HEK293 (cell line): ENCODE results near the gene COL12A1.

ENCODE experiments used
- CTCF ChIA-PET: fragments of 350-600 bp; formaldehyde crosslinking; extraction: SDS; loops from one replicate; lab custom pipeline; 2021; ENCODE audit warnings: antibody characterized with exemption; lab: Yijun Ruan, JAX
- POLR2A ChIA-PET: fragments of 300-600 bp; formaldehyde crosslinking; extraction: SDS; loops from one replicate; lab custom pipeline; 2020; ENCODE audit warnings: antibody characterized with exemption, inconsistent platforms; lab: Yijun Ruan, JAX
- H3K27ac ChIP-seq: fragments of 200-500 bp; sonication (Bioruptor generic); 2 replicates; pipeline ENCODE4 v1.5.1; 2014; ENCODE audit warnings: low read depth, low read length, control low read depth, inconsistent platforms; ENCODE audit errors: extremely low read depth
- H3K36me3 ChIP-seq, 2 experiments: fragments of 200-500 bp in 1 of 2; sonication (Bioruptor generic) in 1 of 2; 1 replicate in 1 of 2; 2 replicates in 1 of 2; pipeline ENCODE4 v1.5.1; 2014 to 2017; ENCODE audit warnings: inconsistent platforms in 2 of 2, low read length in 2 of 2; ENCODE audit not compliant: control insufficient read depth in 2 of 2, insufficient read depth in 1 of 2
- H3K4me1 ChIP-seq: fragments of 200-500 bp; sonication (Bioruptor generic); 2 replicates; pipeline ENCODE4 v1.5.1; 2014; ENCODE audit warnings: mild to moderate bottlenecking, low read length, inconsistent platforms; ENCODE audit not compliant: control insufficient read depth, insufficient read depth
- H3K4me3 ChIP-seq: 2 replicates; pipeline ENCODE4 v1.5.1; 2011; ENCODE audit warnings: low read depth, mild to moderate bottlenecking, control low read depth, low read length, moderate library complexity
- H3K9me3 ChIP-seq: fragments of 200-500 bp; sonication (Bioruptor generic); 2 replicates; pipeline ENCODE4 v1.5.1; 2014; ENCODE audit warnings: low read depth, low read length, inconsistent platforms; ENCODE audit not compliant: control insufficient read depth, insufficient read depth
- GLI2 ChIP-seq: fragments of 450-650 bp; formaldehyde crosslinking; IDR thresholded peaks from 2 replicates; pipeline ENCODE4; 2017; ENCODE audit warnings: missing biosample characterization, missing genetic modification characterization, low read depth, borderline replicate concordance
- GLIS1 ChIP-seq: fragments of 450-650 bp; formaldehyde crosslinking; IDR thresholded peaks from 2 replicates; pipeline ENCODE4 v1.5.1; 2016; ENCODE audit warnings: missing biosample characterization, missing genetic modification characterization
- GLIS2 ChIP-seq: fragments of 450-650 bp; formaldehyde crosslinking; IDR thresholded peaks from 2 replicates; pipeline ENCODE4 v1.5.1; 2016; ENCODE audit warnings: missing biosample characterization, missing genetic modification characterization
- HOXD13 ChIP-seq: sonication (generic); formaldehyde crosslinking; IDR thresholded peaks from 2 replicates; pipeline ENCODE4 v1.8.0; 2022; ENCODE audit warnings: missing genetic modification reagents, borderline replicate concordance
- KLF10 ChIP-seq: fragments of 450-650 bp; IDR thresholded peaks from 2 replicates; pipeline ENCODE4 v1.5.1; 2018; ENCODE audit warnings: missing biosample characterization, mild to moderate bottlenecking, missing genetic modification characterization
- SCRT2 ChIP-seq: fragments of 450-650 bp; formaldehyde crosslinking; IDR thresholded peaks from 2 replicates; pipeline ENCODE4 v1.5.1; 2016; ENCODE audit warnings: missing biosample characterization, missing genetic modification characterization
- SETDB1 ChIP-seq: IDR thresholded peaks from one replicate; pipeline ENCODE4 v1.6.1; 2017; ENCODE audit warnings: mild to moderate bottlenecking, low read length, moderate library complexity, mixed read lengths; ENCODE audit not compliant: insufficient read length
- ZBTB17 ChIP-seq: fragments of 450-650 bp; formaldehyde crosslinking; IDR thresholded peaks from 2 replicates; pipeline ENCODE4 v1.5.1; 2016; ENCODE audit warnings: missing biosample characterization, missing genetic modification characterization
- ZBTB21 ChIP-seq: fragments of 450-650 bp; formaldehyde crosslinking; IDR thresholded peaks from 2 replicates; pipeline ENCODE4 v1.5.1; 2017; ENCODE audit warnings: missing biosample characterization, missing genetic modification characterization
- ZBTB8A ChIP-seq: fragments of 450-650 bp; formaldehyde crosslinking; IDR thresholded peaks from 2 replicates; pipeline ENCODE4 v1.5.1; 2016; ENCODE audit warnings: missing biosample characterization, missing genetic modification characterization
- ZFP41 ChIP-seq: fragments of 450-650 bp; formaldehyde crosslinking; IDR thresholded peaks from 2 replicates; pipeline ENCODE4 v1.5.1; 2016; ENCODE audit warnings: missing biosample characterization, missing genetic modification characterization, borderline replicate concordance
- ZNF146 ChIP-seq: fragments of 450-650 bp; formaldehyde crosslinking; IDR thresholded peaks from 2 replicates; pipeline ENCODE4 v1.5.1; 2016; ENCODE audit warnings: missing biosample characterization, missing genetic modification characterization
- ZNF184 ChIP-seq: fragments of 450-650 bp; IDR thresholded peaks from 2 replicates; pipeline ENCODE4 v1.5.1; 2018; ENCODE audit warnings: missing biosample characterization, mild to moderate bottlenecking, missing genetic modification characterization
- ZNF19 ChIP-seq: fragments of 450-650 bp; formaldehyde crosslinking; IDR thresholded peaks from 2 replicates; pipeline ENCODE4; 2016; ENCODE audit warnings: missing biosample characterization, missing genetic modification characterization, low read depth
- ZNF202 ChIP-seq: fragments of 450-650 bp; formaldehyde crosslinking; IDR thresholded peaks from 2 replicates; pipeline ENCODE4 v1.5.1; 2016; ENCODE audit warnings: missing biosample characterization, missing genetic modification characterization, borderline replicate concordance
- ZNF24 ChIP-seq: fragments of 450-650 bp; formaldehyde crosslinking; IDR thresholded peaks from 2 replicates; pipeline ENCODE4 v1.5.1; 2016; ENCODE audit warnings: missing biosample characterization, missing genetic modification characterization
- ZNF292 ChIP-seq: fragments of 450-650 bp; formaldehyde crosslinking; IDR thresholded peaks from 2 replicates; pipeline ENCODE4 v1.5.1; 2016; ENCODE audit warnings: low read depth, missing biosample characterization, missing genetic modification characterization, borderline replicate concordance
- ZNF366 ChIP-seq: fragments of 450-650 bp; formaldehyde crosslinking; conservative IDR thresholded peaks from 2 replicates; pipeline ENCODE4 v1.5.1; 2016; ENCODE audit warnings: missing biosample characterization, missing genetic modification characterization
- ZNF391 ChIP-seq: fragments of 450-650 bp; formaldehyde crosslinking; IDR thresholded peaks from 2 replicates; pipeline ENCODE4 v1.5.1; 2016; ENCODE audit warnings: low read depth, missing biosample characterization, missing genetic modification characterization, borderline replicate concordance
- ZNF473 ChIP-seq: fragments of 450-650 bp; formaldehyde crosslinking; IDR thresholded peaks from 2 replicates; pipeline ENCODE4 v1.5.1; 2017; ENCODE audit warnings: missing biosample characterization, missing genetic modification characterization
- ZNF501 ChIP-seq: fragments of 450-650 bp; formaldehyde crosslinking; IDR thresholded peaks from 2 replicates; pipeline ENCODE4 v1.5.1; 2016; ENCODE audit warnings: missing biosample characterization, missing genetic modification characterization
- ZNF518A ChIP-seq: fragments of 450-650 bp; formaldehyde crosslinking; conservative IDR thresholded peaks from 2 replicates; pipeline ENCODE4 v1.5.1; 2016; ENCODE audit warnings: low read depth, missing biosample characterization, missing genetic modification characterization
- ZNF658 ChIP-seq: fragments of 450-650 bp; formaldehyde crosslinking; IDR thresholded peaks from 2 replicates; pipeline ENCODE4; 2016; ENCODE audit warnings: missing biosample characterization, missing genetic modification characterization
- ZNF677 ChIP-seq: fragments of 450-650 bp; IDR thresholded peaks from 2 replicates; pipeline ENCODE4 v1.5.0; 2018; ENCODE audit warnings: missing biosample characterization, mild to moderate bottlenecking, missing genetic modification characterization, moderate library complexity
- ZNF707 ChIP-seq: fragments of 450-650 bp; formaldehyde crosslinking; IDR thresholded peaks from 2 replicates; pipeline ENCODE4 v1.5.1; 2016; ENCODE audit warnings: missing biosample characterization, missing genetic modification characterization
- TF ChIP-seq, protein P1 (sequence below): fragments of 450-650 bp; formaldehyde crosslinking; IDR thresholded peaks from 2 replicates; pipeline ENCODE4 v1.5.1; 2016; ENCODE audit warnings: missing biosample characterization, missing genetic modification characterization, borderline replicate concordance

COL12A1 gene

GRCh38 chr6:75167851-75168250 lies 38.0 kb downstream of the COL12A1 start:
- TF ChIP-seq ZNF707 (no peak), ZNF501 (tag by site-specific recombination) (no peak), ZNF19 (tag by site-specific recombination) (no peak), SETDB1 (no peak), ZFP41 (tag by site-specific recombination) (no peak)
- no peaks in the 10 kb centered on the region for H3K36me3 ChIP-seq
- POLR2A ChIA-PET = no interaction called here
- no peaks in the 10 kb centered on the region for H3K4me1 ChIP-seq
- CTCF ChIA-PET = interaction anchor here (0.5 to 1.4 kb wide), 2 partner anchors 12 to 41 kb away, joined by 3 to 6 read pairs; no protein-coding TSS in a partner anchor
- no peak overlapping the region for H3K4me3 ChIP-seq
- no peaks in the 10 kb centered on the region for H3K9me3 ChIP-seq
- H3K27ac ChIP-seq = no peak overlapping the region

- Histone ChIP-seq H3K4me1 (no peaks in the 10 kb centered on the region), H3K4me3 (no peak overlapping the region), H3K27ac (no peak overlapping the region), H3K9me3 (no peaks in the 10 kb centered on the region), H3K36me3 (no peaks in the 10 kb centered on the region)
- POLR2A ChIA-PET = no interaction called here
- CTCF ChIA-PET = interaction anchor here (0.7 to 1.4 kb wide), 3 partner anchors 41 to 1803 kb away, joined by 3 to 6 read pairs (median 4); no protein-coding TSS in a partner anchor
- TF ChIP-seq ZBTB17 (tag by site-specific recombination) (no peak), GLI2 (tag by site-specific recombination) (no peak), ZNF677 (tag by site-specific recombination) (no peak), ZNF658 (tag by site-specific recombination) (no peak), ZNF184 (tag by site-specific recombination) (no peak), ZBTB21 (tag by site-specific recombination) (no peak), ZBTB8A (tag by site-specific recombination) (no peak), ZNF24 (tag by site-specific recombination) (no peak), ZNF391 (no peak), ZNF202 (tag by site-specific recombination) (no peak), GLIS2 (no peak)
- TF ChIP-seq, protein P1, sequence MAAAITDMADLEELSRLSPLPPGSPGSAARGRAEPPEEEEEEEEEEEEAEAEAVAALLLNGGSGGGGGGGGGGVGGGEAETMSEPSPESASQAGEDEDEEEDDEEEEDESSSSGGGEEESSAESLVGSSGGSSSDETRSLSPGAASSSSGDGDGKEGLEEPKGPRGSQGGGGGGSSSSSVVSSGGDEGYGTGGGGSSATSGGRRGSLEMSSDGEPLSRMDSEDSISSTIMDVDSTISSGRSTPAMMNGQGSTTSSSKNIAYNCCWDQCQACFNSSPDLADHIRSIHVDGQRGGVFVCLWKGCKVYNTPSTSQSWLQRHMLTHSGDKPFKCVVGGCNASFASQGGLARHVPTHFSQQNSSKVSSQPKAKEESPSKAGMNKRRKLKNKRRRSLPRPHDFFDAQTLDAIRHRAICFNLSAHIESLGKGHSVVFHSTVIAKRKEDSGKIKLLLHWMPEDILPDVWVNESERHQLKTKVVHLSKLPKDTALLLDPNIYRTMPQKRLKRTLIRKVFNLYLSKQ (tag by site-specific recombination) = no peak
These were observed 38.5 kb downstream of the COL12A1 start for GRCh38 chr6:75167325-75167724.

DNA sequence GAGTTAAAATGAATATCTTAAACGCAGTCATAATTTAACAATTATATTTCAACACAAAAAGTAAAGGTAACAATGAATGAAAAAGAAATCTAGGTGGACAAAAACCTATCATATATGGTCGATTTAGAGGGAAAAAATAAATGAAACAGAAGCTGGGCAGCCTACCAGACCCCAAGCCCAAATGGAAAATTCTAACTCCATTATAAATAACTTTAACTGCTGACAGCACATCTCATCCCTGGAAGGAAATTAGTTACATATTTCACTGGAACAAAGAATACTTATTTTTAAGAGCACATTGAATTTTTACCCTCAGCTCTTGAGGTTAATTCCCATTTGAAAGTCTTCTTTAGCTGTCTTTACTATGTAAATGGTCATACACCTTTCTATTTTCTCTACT lies 39.1 kb downstream of the COL12A1 start:
- Histone ChIP-seq H3K4me1 (no peaks in the 10 kb centered on the region), H3K9me3 (no peaks in the 10 kb centered on the region), H3K36me3 (no peaks in the 10 kb centered on the region), H3K27ac (no peak overlapping the region), H3K4me3 (no peak overlapping the region)
- ChIA-PET CTCF (interaction anchor here (0.7 to 1.4 kb wide), 3 partner anchors 42 to 1802 kb away, joined by 3 to 6 read pairs (median 4); no protein-coding TSS in a partner anchor), POLR2A (no interaction called here)
- TF ChIP-seq GLIS1 (tag by site-specific recombination) (no peak), ZNF366 (tag by site-specific recombination) (no peak), ZNF146 (tag by site-specific recombination) (no peak), ZNF518A (tag by site-specific recombination) (no peak), SCRT2 (no peak), KLF10 (no peak), ZNF292 (tag by site-specific recombination) (no peak), HOXD13 (CRISPR knock-in tag) (no peak), ZNF473 (tag by site-specific recombination) (no peak)
